CD4-positive, alpha-beta memory T cell (primary cell): ENCODE data around the gene MACROD2. TPM values are rescaled to one million over a fixed set of nuclear protein-coding genes. Genes with fewer than 3 reads are reported as not detected.

Experiments used
- CTCF ChIA-PET: fragments of 350-600 bp; sonication (Branson Sonifier 250); formaldehyde crosslinking; loops from one replicate; lab custom pipeline; 2021; ENCODE audit warnings: inconsistent platforms; ENCODE audit not compliant: partially characterized antibody; lab: Charles Lee
- POLR2A ChIA-PET: fragments of 350-600 bp; sonication (Branson Sonifier 250); formaldehyde crosslinking; loops from one replicate; lab custom pipeline; 2021; ENCODE audit not compliant: partially characterized antibody; lab: Charles Lee
- DNase-seq, 5 donors: peaks; one replicate each; pipeline versions ENCODE4 v3.0.0 to v3.0.0-alpha.2; 2020 to 2022; ENCODE audit warnings: mixed read lengths in 1 of 5
- H3K27ac ChIP-seq: one replicate; pipeline ENCODE4 v1.7.0; 2013; ENCODE audit warnings: low read depth, low read length
- H3K27me3 ChIP-seq: 2 replicates; pipeline ENCODE4 v1.7.0; 2013; ENCODE audit warnings: mild to moderate bottlenecking, low read length, moderate library complexity; ENCODE audit not compliant: insufficient read depth
- H3K36me3 ChIP-seq: 2 replicates; pipeline ENCODE4 v1.7.0; 2013; ENCODE audit warnings: mild to moderate bottlenecking, low read length, moderate library complexity; ENCODE audit not compliant: insufficient read depth
- H3K4me1 ChIP-seq: 2 replicates; pipeline ENCODE4 v1.7.0; 2013; ENCODE audit warnings: mild to moderate bottlenecking, low read length, moderate library complexity; ENCODE audit not compliant: insufficient read depth
- H3K4me3 ChIP-seq, 2 donors: one replicate each; pipeline ENCODE4 v1.7.0; 2013; ENCODE audit warnings: low read length in 2 of 2, mild to moderate bottlenecking in 1 of 2
- H3K9me3 ChIP-seq, 2 donors: one replicate each; pipeline ENCODE4 v1.7.0; 2013; ENCODE audit warnings: low read length in 2 of 2, control low read depth in 1 of 2; ENCODE audit not compliant: control insufficient read depth in 1 of 2
- H3K27ac Mint-ChIP-seq, 7 donors: one replicate each; pipeline ENCODE4 v1.8.0; 2020 to 2021; ENCODE audit warnings: mixed read lengths in 7 of 7, mild to moderate bottlenecking in 6 of 7, inconsistent platforms in 3 of 7, moderate library complexity in 3 of 7
- H3K27me3 Mint-ChIP-seq, 2 donors: one replicate each; pipeline ENCODE4 v1.8.0; 2020 to 2021; ENCODE audit warnings: mixed read lengths in 2 of 2
- H3K36me3 Mint-ChIP-seq, 2 donors: one replicate each; pipeline ENCODE4 v1.8.0; 2020 to 2021; ENCODE audit warnings: mixed read lengths in 2 of 2, inconsistent platforms in 1 of 2, mild to moderate bottlenecking in 1 of 2
- H3K4me1 Mint-ChIP-seq, 4 donors: one replicate each; pipeline ENCODE4 v1.8.0; 2020 to 2021; ENCODE audit warnings: mixed read lengths in 4 of 4, mild to moderate bottlenecking in 1 of 4
- H3K4me3 Mint-ChIP-seq, 8 donors: one replicate each; pipeline ENCODE4 v1.8.0; 2020 to 2021; ENCODE audit warnings: mixed read lengths in 8 of 8, mild to moderate bottlenecking in 7 of 8, moderate library complexity in 6 of 8, inconsistent platforms in 3 of 8
- H3K9me3 Mint-ChIP-seq, 8 donors: one replicate each; pipeline ENCODE4 v1.8.0; 2020 to 2021; ENCODE audit warnings: mixed read lengths in 8 of 8, mild to moderate bottlenecking in 5 of 8, inconsistent platforms in 3 of 8, moderate library complexity in 1 of 8
- intact Hi-C: fragments of 100-400 bp; cut with micrococcal nuclease; formaldehyde crosslinking; loops from one replicate; pipeline ENCODE4 v1.15.1; 2023
- polyA plus RNA-seq, 2 donors: library from polyadenylated mRNA; unstranded; fragments of 300-500 nt; fragmentation: Illumina TruSeq; gene quantifications; one replicate each; pipeline ENCODE4 v1.2.3, GENCODE V29; 2021
- total RNA-seq, 2 experiments: library from RNA; stranded (reverse); gene quantifications; one replicate each; pipeline ENCODE4 v1.2.3, GENCODE V29; 2021

Gene MACROD2
- total and polyA plus RNA-seq, 4 experiments from 2014 or later: not detected

DNA sequence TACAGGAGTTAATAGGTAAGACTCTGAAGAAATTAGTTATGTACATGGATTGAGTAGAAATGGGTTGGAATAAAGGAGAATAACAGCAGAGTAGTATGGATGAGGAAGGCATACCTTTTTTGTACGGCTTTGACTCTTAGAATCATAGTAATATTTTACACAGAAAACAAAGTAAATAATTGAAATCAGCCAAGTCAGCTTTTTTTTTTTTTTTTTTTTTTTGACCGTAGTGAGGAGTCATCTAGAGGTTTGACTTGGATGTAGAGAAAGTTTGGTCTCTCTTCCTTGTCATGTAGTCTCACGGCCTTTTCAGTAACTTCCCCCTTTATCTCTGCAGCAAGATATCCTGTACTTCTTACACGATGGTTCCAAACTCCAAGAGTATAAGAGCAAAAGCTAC lies 183.2 kb downstream of the MACROD2 start:
- Mint-ChIP-seq H3K4me1 (no peaks in the 10 kb centered on the region), H3K4me3 (no peak overlapping the region)
- CTCF ChIA-PET: no interaction called here

DNA sequence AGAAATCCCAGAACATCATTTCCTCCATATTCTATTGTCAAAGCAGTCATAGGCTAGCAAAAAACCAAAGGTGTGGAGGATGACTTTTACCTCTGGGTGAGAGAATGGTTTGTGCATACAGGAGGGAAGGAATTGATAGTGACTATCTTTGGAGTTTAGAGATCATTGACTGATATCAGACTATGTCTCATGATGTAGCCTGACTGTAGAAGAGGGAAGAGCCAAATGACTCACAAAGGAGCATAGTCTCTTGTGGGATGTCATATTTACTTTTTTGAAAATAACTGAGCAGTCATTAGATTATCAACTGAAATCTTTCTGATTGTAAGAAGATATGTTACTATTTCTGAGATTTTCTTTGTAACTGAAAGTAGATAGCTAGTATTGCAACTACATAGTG lies 183.6 kb downstream of the MACROD2 start:
- Histone ChIP-seq H3K27me3 (no peaks in the 10 kb centered on the region), H3K36me3 (no peaks in the 10 kb centered on the region), H3K4me1 (no peaks in the 10 kb centered on the region), H3K27ac (no peak overlapping the region), H3K4me3 (no peak overlapping the region), H3K9me3 (no peaks in the 10 kb centered on the region)
- intact Hi-C loops: no loop called here
- Mint-ChIP-seq H3K36me3 (no peaks in the 10 kb centered on the region), H3K9me3 (peaks cover 2 to 29% (median 14%) of the 10 kb centered on the region in 8 donors), H3K27ac (no peak overlapping the region), H3K4me3 (no peak overlapping the region), H3K27me3 (no peaks in the 10 kb centered on the region), H3K4me1 (no peaks in the 10 kb centered on the region)
- CTCF ChIA-PET: no interaction called here
- DNase-seq: no peak
- POLR2A ChIA-PET: no interaction called here

More for the DNA sequence above, 183.2 kb downstream of the MACROD2 start:
- Histone ChIP-seq H3K27me3 (no peaks in the 10 kb centered on the region), H3K4me1 (no peaks in the 10 kb centered on the region), H3K4me3 (no peak overlapping the region), H3K36me3 (no peaks in the 10 kb centered on the region), H3K9me3 (no peaks in the 10 kb centered on the region), H3K27ac (no peak overlapping the region)
- intact Hi-C loops: no loop called here
- Mint-ChIP-seq H3K9me3 (peaks cover 0 to 33% (median 14%) of the 10 kb centered on the region in 8 donors), H3K36me3 (no peaks in the 10 kb centered on the region), H3K27me3 (no peaks in the 10 kb centered on the region), H3K27ac (no peak overlapping the region)
- POLR2A ChIA-PET: no interaction called here
- no peak for DNase-seq

DNA sequence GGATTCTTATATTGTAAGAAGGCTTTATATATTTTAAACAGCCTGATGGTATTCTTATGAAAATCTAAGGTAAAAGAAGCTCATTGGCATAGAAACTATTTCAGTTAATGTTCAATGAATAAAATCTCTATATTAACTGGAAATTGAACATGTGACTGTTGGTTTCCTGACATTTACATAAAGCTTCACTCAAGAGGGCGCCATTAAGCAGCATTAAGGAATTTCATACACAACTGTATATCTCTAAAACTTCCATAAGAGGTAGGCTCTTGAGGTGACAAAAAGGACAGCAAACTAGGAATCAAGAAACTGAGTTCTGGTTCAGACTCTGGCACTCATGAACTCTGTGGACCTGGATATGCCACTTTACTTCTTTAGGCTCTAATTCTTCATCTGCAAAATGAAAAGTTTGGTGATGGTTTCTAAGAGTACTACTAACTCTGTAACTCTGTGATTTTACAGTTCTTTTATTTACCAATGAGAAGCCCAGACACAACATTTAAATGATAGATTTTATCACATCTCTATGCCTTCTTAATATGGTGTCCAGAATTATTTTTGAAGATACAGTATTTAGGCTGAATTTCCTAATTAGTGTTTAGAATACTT lies 194.6 kb downstream of the MACROD2 start:
- no peak overlapping the region for H3K27ac Mint-ChIP-seq
- intact Hi-C loops: no loop called here

DNA sequence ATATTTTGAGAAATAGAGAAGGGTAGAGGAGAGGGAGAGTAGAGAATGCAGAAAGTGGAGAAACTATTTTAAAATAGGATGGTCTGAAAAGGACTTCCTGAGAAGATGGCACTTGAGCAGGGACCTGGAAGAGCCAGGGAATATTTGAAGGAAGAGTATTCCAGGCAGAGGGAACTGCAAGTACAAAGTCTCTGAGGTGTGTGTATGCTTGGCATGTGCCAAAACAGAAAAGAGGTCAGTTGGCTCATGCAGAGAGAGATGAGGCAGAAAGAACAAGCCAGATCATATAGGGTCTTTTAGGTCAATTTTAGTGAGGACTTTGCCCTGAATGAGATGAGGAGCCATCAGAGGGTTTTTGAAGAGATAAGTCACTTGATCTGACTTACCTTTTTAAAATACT lies 196.2 kb downstream of the MACROD2 start:
- Histone ChIP-seq H3K4me1 (no peaks in the 10 kb centered on the region), H3K4me3 (no peak overlapping the region), H3K27ac (no peak overlapping the region), H3K27me3 (no peaks in the 10 kb centered on the region), H3K36me3 (no peaks in the 10 kb centered on the region), H3K9me3 (peaks cover 0 to 4% of the 10 kb centered on the region in 2 donors)
- POLR2A ChIA-PET: no interaction called here
- Mint-ChIP-seq H3K27ac (no peak overlapping the region), H3K9me3 (peaks cover 0 to 24% (median 11%) of the 10 kb centered on the region in 8 donors), H3K4me1 (no peaks in the 10 kb centered on the region), H3K36me3 (no peaks in the 10 kb centered on the region), H3K4me3 (no peak overlapping the region), H3K27me3 (no peaks in the 10 kb centered on the region)
- intact Hi-C loops: no loop called here
- DNase-seq: no peak
- CTCF ChIA-PET: no interaction called here

More for the DNA sequence above, 194.6 kb downstream of the MACROD2 start:
- Histone ChIP-seq H3K9me3 (peaks cover 0 to 4% of the 10 kb centered on the region in 2 donors), H3K27ac (no peak overlapping the region), H3K36me3 (no peaks in the 10 kb centered on the region), H3K27me3 (no peaks in the 10 kb centered on the region), H3K4me1 (no peaks in the 10 kb centered on the region), H3K4me3 (no peak overlapping the region)
- Mint-ChIP-seq H3K36me3 (no peaks in the 10 kb centered on the region), H3K4me1 (no peaks in the 10 kb centered on the region), H3K9me3 (peaks cover 0 to 23% (median 9%) of the 10 kb centered on the region in 8 donors), H3K4me3 (no peak overlapping the region), H3K27me3 (no peaks in the 10 kb centered on the region)
- ChIA-PET POLR2A (no interaction called here), CTCF (no interaction called here)
- DNase-seq: no peak

DNA sequence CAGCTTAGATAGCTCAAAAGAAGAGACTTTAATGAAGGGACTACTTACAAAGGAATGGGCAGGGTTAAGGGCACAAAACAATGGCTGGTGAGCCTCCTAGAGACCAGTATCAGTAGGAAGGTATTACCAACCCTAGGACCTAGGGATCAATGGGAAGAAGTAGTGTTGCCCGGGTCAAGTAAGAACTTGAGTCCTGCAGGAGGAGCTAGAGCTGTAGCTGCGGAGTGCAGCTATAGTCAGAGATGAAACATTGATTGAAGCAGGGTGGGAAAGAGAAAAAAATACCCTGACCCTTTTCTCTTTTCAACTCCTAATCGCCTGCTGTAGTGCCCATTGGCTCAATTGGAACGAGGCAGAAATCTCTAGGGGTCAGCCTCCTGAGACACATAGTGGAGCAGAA lies 198.1 kb downstream of the MACROD2 start:
- intact Hi-C loops: no loop called here
- H3K4me1 Mint-ChIP-seq: no peaks in the 10 kb centered on the region
- Histone ChIP-seq H3K27ac (no peak overlapping the region), H3K27me3 (no peaks in the 10 kb centered on the region), H3K36me3 (no peaks in the 10 kb centered on the region), H3K4me3 (no peak overlapping the region), H3K9me3 (peaks cover 0 to 4% of the 10 kb centered on the region in 2 donors), H3K4me1 (no peaks in the 10 kb centered on the region)
- no peak for DNase-seq
- H3K27ac Mint-ChIP-seq: no peak overlapping the region
- ChIA-PET POLR2A (no interaction called here), CTCF (no interaction called here)
- no peaks in the 10 kb centered on the region for H3K36me3 Mint-ChIP-seq
- H3K27me3 Mint-ChIP-seq: no peaks in the 10 kb centered on the region
- H3K9me3 Mint-ChIP-seq: peaks cover 0 to 29% (median 11%) of the 10 kb centered on the region in 8 donors
- H3K4me3 Mint-ChIP-seq: no peak overlapping the region

DNA sequence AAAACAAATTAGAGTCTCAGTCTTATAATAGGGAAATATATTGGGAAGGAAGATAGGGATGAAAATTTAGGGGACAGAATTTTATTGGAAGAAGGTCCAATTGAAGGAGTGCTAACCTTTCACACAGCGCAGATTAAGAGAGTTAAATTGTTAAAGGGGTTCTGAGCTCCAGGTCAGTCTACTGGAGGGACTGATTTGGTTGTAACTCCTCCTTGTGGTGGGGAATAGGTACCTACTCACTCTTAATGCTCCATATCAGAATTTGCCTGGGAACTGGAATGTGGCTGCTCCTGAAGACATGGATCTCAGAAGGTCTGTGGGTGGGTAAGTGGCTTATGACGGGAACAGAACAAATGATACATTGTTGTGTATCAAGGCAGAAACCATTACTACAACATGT lies 198.6 kb downstream of the MACROD2 start:
- POLR2A ChIA-PET: no interaction called here
- no peak for DNase-seq
- Histone ChIP-seq H3K36me3 (no peaks in the 10 kb centered on the region), H3K4me3 (no peak overlapping the region), H3K27ac (no peak overlapping the region), H3K4me1 (no peaks in the 10 kb centered on the region), H3K9me3 (peaks cover 0 to 4% of the 10 kb centered on the region in 2 donors), H3K27me3 (no peaks in the 10 kb centered on the region)
- Mint-ChIP-seq H3K4me1 (no peaks in the 10 kb centered on the region), H3K27me3 (no peaks in the 10 kb centered on the region), H3K27ac (no peak overlapping the region), H3K36me3 (no peaks in the 10 kb centered on the region), H3K9me3 (peaks cover 0 to 27% (median 12%) of the 10 kb centered on the region in 8 donors), H3K4me3 (no peak overlapping the region)
- CTCF ChIA-PET: no interaction called here
- intact Hi-C loops: no loop called here

DNA sequence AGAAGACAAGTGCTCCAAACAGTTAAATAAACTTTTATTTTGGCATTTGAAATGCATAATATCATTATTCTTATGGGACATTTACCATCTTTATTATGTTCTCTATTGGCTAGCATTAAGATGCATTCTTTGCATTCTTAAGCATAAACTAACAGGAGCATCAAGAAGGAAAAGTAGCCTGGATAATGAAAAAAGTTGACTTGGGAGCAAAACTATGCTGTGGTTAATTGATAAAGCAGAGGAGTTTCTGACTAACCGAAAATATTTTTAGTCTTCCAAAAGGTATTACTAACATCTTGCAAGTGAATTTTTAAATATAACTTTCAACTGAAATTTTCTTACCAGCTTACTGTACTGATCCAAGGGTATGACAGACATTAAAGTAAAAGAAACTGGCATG lies 201.8 kb downstream of the MACROD2 start:
- Histone ChIP-seq H3K9me3 (peaks cover 0 to 4% of the 10 kb centered on the region in 2 donors), H3K36me3 (no peaks in the 10 kb centered on the region), H3K27me3 (no peaks in the 10 kb centered on the region), H3K4me1 (no peaks in the 10 kb centered on the region), H3K27ac (no peak overlapping the region), H3K4me3 (no peak overlapping the region)
- ChIA-PET CTCF (no interaction called here), POLR2A (no interaction called here)
- H3K9me3 Mint-ChIP-seq: peaks cover 0 to 24% (median 11%) of the 10 kb centered on the region in 8 donors
- no peak for DNase-seq
- no peaks in the 10 kb centered on the region for H3K4me1 Mint-ChIP-seq
- intact Hi-C loops: no loop called here
- no peaks in the 10 kb centered on the region for H3K36me3 Mint-ChIP-seq
- no peaks in the 10 kb centered on the region for H3K27me3 Mint-ChIP-seq
- H3K4me3 Mint-ChIP-seq: no peak overlapping the region
- no peak overlapping the region for H3K27ac Mint-ChIP-seq
